HG02970 (cell line): ENCODE results near the gene SCUBE1.

ENCODE experiments used
- ATAC-seq: cut with Tn5 transposase; IDR thresholded peaks from one replicate; pipeline ENCODE4 v1.9.1; 2021; ENCODE audit warnings: mild to moderate bottlenecking, moderate library complexity, moderate number of reproducible peaks; ENCODE audit not compliant: unreplicated experiment, low FRiP score

SCUBE1 gene

DNA sequence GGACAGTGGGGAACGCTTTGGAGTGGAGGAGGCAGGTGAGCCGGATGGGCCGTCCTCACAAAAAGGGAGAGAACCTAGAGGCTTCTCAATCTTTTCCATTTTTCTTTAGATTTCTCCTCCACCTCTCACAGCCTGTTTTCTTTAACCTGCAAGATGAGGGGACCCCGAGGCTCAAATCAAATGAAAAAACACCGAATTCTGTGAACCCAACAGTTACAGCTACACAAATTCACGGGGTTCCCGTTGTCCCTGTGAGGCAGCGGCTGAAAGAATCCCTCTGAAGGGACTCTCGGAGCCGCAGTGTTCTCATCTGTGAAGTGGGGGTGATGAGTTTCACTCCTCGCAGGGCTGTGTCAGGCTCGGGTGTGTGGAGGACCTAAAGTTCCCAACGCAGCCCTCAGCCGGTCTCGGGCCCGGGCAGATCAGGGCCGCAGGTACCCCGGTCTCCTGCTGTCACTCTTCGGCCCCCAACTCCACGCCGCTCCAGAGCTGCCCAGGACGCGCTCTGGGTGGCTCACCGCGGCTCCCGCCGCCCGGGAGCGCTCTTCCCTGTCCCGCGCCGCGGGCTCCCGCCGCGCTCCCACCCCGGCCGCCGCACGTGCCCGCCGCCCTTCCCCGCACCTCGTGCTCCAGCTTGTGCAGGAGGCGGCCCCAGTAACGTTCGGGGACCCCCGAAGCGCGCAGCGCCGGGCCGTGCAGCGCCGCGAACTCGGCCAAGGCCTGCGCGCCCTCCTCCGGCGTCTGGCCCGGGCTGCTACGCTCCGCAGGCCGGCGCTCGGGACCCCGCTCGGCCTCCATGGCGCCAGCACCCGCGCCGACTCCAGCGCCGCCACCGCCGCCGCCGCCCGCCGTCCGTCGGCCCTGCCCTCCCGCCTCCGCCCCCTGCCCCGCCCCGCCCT, 156.7 kb downstream of the SCUBE1 start, which contains the start of gene TTLL12:
TSS of gene TTLL12 (minus strand) at position 863 of the 899 bp plus-strand sequence. CDS start at position 798, 65 bp downstream.
- peak; percentile 62 for ATAC-seq

GRCh38 chr22:43185860-43186261, 157.3 kb downstream of the SCUBE1 start:
- ATAC-seq = no peak

DNA sequence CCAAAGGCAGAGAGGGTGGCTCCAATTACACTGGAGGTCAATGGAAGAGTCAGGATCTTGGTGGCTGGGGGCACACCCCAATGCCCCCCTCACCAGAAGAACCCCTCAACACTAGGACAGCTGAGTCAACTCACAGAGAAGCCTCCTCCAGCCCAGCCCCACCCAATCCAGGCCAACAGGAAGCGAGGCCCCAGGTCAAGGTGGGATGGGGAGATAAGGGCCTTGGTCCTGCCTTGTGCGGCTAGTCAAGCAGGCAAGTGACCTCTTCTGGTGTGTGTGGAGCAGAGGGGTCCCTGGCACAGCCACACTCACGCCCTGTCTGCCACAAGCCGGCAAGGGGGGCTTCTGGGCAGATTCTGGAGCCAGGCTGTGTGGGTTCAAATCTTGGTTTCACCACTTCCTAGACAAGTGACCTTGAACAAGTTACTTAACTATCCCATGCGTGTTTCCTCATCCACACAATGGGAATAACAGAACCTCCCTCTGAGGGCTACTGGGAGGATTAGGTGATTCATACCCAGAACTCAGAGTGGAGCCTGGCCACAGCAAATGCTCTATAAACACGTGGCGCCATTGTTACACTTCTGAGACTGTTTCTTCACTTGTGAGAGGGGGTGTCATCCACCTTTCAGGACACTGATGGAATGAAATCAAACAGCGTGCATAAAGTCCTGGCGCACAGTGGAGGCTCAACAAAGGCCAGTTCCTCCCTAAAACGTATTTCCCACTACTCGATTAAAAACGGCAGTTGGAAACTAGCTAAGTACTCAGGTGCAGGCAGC, 159.5 kb downstream of the SCUBE1 start:
- no peak for ATAC-seq

DNA sequence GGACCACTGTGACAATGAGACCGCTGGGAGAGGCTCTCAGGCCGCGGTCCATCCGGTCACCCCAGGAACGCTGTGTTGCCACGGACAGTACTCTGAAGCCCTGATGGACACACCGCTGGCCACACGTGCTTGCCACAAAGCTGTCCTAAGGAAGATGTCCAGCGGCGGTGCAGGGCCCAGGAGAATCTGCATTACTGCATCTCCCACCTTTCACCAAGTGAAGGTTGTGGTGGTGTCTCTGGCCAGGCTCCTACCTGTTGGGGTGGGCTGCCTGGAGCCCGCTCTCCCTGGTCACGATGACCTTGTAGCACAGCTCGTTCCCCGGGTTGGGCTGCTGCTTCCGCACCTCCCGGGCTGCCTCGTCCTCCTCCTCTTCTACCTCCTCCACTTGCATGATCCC, 160.4 kb downstream of the SCUBE1 start:
- ATAC-seq = no peak

DNA sequence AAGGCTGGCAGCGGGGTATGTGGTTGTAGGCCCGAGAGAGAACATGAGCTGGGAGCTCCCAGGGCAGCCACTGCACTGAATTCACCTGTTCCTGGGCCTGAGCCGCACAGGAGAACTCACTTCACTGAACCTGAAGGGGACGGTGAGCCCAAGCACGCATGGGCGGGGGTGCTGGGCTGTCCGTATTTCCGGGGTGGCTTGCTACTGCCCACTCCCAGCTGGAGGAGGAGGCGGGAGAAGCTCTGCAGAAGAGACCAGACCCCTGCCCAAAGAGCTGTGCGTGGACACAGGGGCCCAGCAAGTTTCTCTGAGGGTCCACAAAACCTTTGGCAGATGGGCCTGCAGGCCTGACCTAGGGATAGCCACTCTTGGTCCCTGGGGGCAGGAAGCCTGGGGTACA, 161.1 kb downstream of the SCUBE1 start:
- no peak for ATAC-seq

- ATAC-seq = no peak
These were observed 161.7 kb downstream of the SCUBE1 start for GRCh38 chr22:43181321-43182076.

GRCh38 chr22:43180670-43181069, 162.5 kb downstream of the SCUBE1 start:
- no peak for ATAC-seq

- no peak for ATAC-seq
These were observed 163.3 kb downstream of the SCUBE1 start for GRCh38 chr22:43179911-43180195.

GRCh38 chr22:43179146-43179910, 163.8 kb downstream of the SCUBE1 start:
- no peak for ATAC-seq

GRCh38 chr22:43177479-43177878, 165.7 kb downstream of the SCUBE1 start:
- ATAC-seq = no peak

GRCh38 chr22:43176090-43176489, 167.1 kb downstream of the SCUBE1 start:
- no peak for ATAC-seq

GRCh38 chr22:43174941-43175531, 168.1 kb downstream of the SCUBE1 start:
- no peak for ATAC-seq

GRCh38 chr22:43173976-43174720, 169.0 kb downstream of the SCUBE1 start:
- ATAC-seq = no peak

- ATAC-seq = no peak
These were observed 169.6 kb downstream of the SCUBE1 start for GRCh38 chr22:43173566-43173965.

- ATAC-seq = no peak
These were observed 171.0 kb downstream of the SCUBE1 start for GRCh38 chr22:43172191-43172590.

DNA sequence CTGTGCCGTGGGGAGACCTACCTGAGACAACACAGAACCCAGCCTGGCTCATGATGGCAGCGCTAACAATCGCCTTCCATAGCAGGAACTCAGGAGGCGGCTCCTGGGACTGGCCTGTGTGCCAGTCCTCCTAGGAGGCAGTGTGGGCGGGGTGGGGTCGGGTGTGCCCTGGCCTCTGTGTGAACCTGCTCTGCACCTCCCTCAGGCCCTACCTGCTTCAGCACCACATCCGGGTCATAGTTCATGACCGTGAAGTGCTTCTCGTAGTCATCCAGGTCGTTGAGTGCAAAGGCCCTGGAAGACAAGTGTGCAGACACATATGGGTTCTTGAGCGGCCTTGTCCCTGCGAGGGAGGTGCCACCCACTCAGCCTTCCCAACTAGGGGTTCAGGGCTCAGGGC, 171.6 kb downstream of the SCUBE1 start:
- no peak for ATAC-seq

GRCh38 chr22:43171019-43171491, 172.1 kb downstream of the SCUBE1 start:
- no peak for ATAC-seq

DNA sequence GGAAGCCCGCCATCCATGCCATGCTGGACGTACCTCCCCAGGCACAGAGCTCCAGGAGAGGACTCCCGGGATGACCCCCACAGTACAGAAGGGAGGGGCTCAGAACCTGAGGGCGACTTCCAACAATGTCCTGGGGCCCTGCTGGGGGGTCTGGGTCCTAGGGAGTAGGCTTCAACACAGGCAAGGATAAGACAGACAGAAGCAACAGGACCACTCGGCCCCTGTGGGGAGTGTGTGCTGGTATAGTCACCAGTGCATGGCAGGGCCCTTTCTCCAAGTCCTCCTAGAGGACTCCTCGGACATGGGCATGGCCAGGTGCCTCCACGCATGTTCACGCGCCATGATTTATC, 173.1 kb downstream of the SCUBE1 start:
- no peak for ATAC-seq
